ENCODE results near the gene ACOT8. TPM values are rescaled to one million over a fixed set of nuclear protein-coding genes. Genes with fewer than 3 reads are reported as not detected.
"Not testable (repeated sequence)": the region's sequence is repeated elsewhere in the genome, so short reads cannot be mapped to it uniquely, and the experiment has no call there.

ACOT8 gene
- polyA plus RNA-seq (ENCODE audit: insufficient read length in 3 of 3) = 10 to 100 TPM; 27.0 to 29.8 (median 28.1) TPM
- long read RNA-seq, donor 1, transcript ACOT8-201 (6 exons, 1,168 nt) = major isoform, 10 of 16 reads
- long read RNA-seq, donor 1, partial matches to known transcripts = 0 of 16 reads
- long read RNA-seq, donor 1, other reads (novel, unspliced or antisense) = 0 of 16 reads
- long read RNA-seq, donor 2, transcript ACOT8-201 (6 exons, 1,168 nt) = major isoform, 10 of 172 reads
- long read RNA-seq, donor 2, partial matches to known transcripts = 123 of 172 reads
- long read RNA-seq, donor 2, other reads (novel, unspliced or antisense) = 32 of 172 reads
- long read RNA-seq, donor 3, transcript ACOT8-201 (6 exons, 1,168 nt) = major isoform, 5 of 9 reads
- long read RNA-seq, donor 3, partial matches to known transcripts = 0 of 9 reads
- long read RNA-seq, donor 3, other reads (novel, unspliced or antisense) = 0 of 9 reads
- long read RNA-seq, donor 4, transcript ACOT8-201 (6 exons, 1,168 nt) = major isoform, 10 of 14 reads
- long read RNA-seq, donor 4, partial matches to known transcripts = 0 of 14 reads
- long read RNA-seq, donor 4, other reads (novel, unspliced or antisense) = 0 of 14 reads
- long read RNA-seq, donor 5, partial matches to known transcripts = 5 of 7 reads
- long read RNA-seq, donor 5, other reads (novel, unspliced or antisense) = 0 of 7 reads
- long read RNA-seq, donor 6, partial matches to known transcripts = 0 of 6 reads
- long read RNA-seq, donor 6, other reads (novel, unspliced or antisense) = 0 of 6 reads
- long read RNA-seq, donor 7, transcript ACOT8-201 (6 exons, 1,168 nt) = major isoform, 13 of 15 reads
- long read RNA-seq, donor 7, partial matches to known transcripts = 0 of 15 reads
- long read RNA-seq, donor 7, other reads (novel, unspliced or antisense) = 0 of 15 reads
- long read RNA-seq, donor 8, partial matches to known transcripts = 0 of 4 reads
- long read RNA-seq, donor 8, other reads (novel, unspliced or antisense) = 0 of 4 reads
- long read RNA-seq, donor 9, transcript ACOT8-201 (6 exons, 1,168 nt) = major isoform, 8 of 12 reads
- long read RNA-seq, donor 9, partial matches to known transcripts = 0 of 12 reads
- long read RNA-seq, donor 9, other reads (novel, unspliced or antisense) = 0 of 12 reads
- long read RNA-seq, donor 10, transcript ACOT8-201 (6 exons, 1,168 nt) = major isoform, 10 of 10 reads
- long read RNA-seq, donor 10, partial matches to known transcripts = 0 of 10 reads
- long read RNA-seq, donor 10, other reads (novel, unspliced or antisense) = 0 of 10 reads
- long read RNA-seq, donor 11, transcript ACOT8-201 (6 exons, 1,168 nt) = major isoform, 7 of 9 reads
- long read RNA-seq, donor 11, partial matches to known transcripts = 0 of 9 reads
- long read RNA-seq, donor 11, other reads (novel, unspliced or antisense) = 0 of 9 reads
- long read RNA-seq, donor 12, transcript ACOT8-201 (6 exons, 1,168 nt) = major isoform, 6 of 13 reads
- long read RNA-seq, donor 12, partial matches to known transcripts = 0 of 13 reads
- long read RNA-seq, donor 12, other reads (novel, unspliced or antisense) = 0 of 13 reads
- long read RNA-seq, donor 13, partial matches to known transcripts = 0 of 5 reads
- long read RNA-seq, donor 13, other reads (novel, unspliced or antisense) = 0 of 5 reads
- long read RNA-seq, donor 14, transcript ACOT8-201 (6 exons, 1,168 nt) = major isoform, 8 of 15 reads
- long read RNA-seq, donor 14, partial matches to known transcripts = 0 of 15 reads
- long read RNA-seq, donor 14, other reads (novel, unspliced or antisense) = 0 of 15 reads
- long read RNA-seq, donor 15, transcript ACOT8-201 (6 exons, 1,168 nt) = major isoform, 7 of 18 reads
- long read RNA-seq, donor 15, partial matches to known transcripts = 0 of 18 reads
- long read RNA-seq, donor 15, other reads (novel, unspliced or antisense) = 0 of 18 reads
- long read RNA-seq, donor 16, transcript ACOT8-201 (6 exons, 1,168 nt) = major isoform, 10 of 14 reads
- long read RNA-seq, donor 16, partial matches to known transcripts = 0 of 14 reads
- long read RNA-seq, donor 16, other reads (novel, unspliced or antisense) = 0 of 14 reads

DNA sequence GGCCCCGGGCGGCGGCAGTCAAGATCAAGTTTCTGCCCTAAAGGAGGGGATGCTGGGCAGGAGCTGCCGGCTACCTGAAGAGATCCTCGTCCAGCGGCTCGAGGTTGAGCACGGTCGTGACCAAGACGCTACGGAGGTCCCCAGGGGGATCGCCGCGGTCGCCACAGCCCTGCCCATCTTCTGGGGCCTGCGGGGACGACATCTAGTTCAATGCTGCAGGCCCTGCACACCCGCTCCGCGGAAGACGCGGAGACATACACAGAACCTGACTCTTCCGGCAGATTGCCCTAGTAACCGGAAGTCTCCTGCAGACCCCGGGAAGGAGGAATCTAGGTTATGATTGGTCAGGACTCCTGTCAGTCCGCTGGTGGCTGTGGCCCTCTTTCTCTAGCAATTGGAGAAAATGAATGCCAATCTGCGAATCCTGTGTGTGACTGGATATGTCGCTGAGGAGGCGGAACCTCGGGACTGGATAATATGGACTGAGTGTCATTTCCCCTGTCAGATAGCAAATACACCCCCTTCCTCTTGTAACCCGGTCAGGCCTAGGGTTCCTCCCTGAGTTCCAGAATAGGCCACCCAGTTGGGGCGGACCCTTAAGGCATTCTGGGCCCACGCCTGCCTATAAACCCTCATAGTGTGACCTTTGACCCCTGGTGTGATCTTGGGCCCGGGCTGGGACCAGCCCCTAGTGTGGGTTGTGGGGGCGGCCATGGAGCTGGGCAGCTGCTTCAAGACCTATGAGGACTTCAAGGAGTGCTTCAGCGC lies at the start of gene ACOT8, which contains the start of gene ZSWIM3:
ACOT8 (minus strand) TSS at position 279 of the 768 bp plus-strand sequence; CDS start at position 202, 77 bp downstream.
ZSWIM3 (plus strand) TSS at position 501 of the 768 bp plus-strand sequence; CDS start at position 713, 212 bp downstream.
- peak; percentile 100 for DNase-seq

- DNase-seq = no peak
These were observed 48.4 kb upstream of the ACOT8 start for GRCh38 chr20:45905505-45906079.

DNA sequence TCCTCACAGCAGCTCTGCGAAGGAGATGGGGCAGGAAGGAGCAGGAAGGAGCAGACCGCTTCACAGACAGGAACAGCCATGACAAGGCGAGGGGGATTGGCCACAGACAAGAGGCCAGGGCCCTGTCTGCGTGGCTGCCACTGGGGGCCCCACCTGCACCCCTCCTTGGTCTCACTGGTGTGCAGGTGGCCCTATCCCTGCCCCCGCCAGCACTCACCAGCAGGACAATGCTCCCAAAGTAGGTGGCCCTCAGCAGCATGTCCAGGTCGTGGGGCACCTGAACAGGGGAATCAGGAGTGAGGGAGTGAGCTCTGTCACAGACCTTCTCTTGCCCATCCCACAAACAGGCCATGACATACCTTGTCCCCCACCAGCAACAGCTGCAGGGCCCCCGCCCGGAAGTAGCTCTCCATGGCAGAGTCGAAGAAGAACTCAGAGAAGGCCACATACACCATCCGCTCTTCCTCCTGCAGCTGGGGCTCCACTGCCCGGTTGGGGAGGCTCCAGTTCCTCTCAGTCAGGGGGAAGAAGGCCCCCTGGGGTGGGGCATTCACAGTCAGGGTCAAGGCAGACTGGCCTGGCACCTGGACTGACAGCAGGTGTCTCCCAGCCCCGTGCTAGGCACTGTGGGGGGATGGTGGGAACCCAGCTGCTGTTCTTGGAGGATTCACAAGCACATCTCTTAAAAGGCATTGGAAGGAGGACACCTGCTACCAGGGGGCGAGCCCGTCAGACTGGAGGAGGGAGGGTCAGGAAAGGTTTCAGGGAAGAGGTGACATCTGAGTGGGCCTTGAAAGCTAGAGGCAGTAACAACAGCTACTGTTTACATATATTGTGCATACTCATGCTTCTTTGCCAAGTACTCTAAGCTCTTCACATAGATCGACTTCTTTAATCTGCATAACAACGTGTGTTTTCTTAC lies 47.7 kb upstream of the ACOT8 start:
- DNase-seq = no peak

DNA sequence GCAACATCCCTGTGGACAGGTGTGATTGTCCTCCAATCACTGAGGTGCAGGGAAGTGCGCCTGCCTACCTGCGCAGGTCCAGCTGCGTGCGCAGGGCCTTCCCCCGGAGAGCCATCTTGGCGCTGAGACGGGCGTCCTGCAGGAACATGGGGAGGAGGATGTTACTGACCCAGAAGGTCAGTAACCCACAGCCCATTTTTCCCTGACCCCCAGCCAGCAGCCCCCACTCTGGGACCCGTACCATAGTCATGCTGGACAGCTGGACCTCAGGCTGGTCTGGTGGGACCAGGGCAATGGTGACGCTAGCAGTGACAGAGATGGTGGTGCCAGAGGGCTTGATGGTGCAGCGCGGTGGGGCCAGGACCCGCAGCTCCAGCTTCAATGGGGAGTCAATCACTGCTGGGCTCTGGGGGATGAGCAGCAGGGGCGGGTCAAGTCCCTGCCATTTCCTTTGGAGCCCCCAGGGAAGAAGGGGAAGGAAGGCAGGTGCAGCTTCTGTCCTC lies 45.1 kb upstream of the ACOT8 start:
- no peak for DNase-seq

DNA sequence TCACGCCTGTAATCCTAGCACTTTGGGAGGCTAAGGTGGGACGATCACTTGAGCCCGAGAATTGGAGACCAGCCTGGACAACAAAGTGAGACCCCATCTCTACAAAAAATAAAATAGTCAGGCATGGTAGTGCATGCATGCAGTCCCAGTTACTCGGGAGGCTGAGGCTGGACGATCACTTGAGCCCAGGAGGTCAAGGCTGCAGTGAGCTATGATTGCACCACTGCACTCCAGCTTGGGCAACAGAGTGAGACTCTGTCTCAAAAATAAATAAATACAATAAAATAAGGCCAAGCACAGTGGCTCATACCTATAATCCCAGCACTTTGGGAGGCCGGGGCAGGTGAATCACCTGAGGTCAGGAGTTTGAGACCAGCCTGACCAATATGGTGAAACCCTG lies 44.1 kb upstream of the ACOT8 start:
- not testable (repeated sequence) for DNase-seq

DNA sequence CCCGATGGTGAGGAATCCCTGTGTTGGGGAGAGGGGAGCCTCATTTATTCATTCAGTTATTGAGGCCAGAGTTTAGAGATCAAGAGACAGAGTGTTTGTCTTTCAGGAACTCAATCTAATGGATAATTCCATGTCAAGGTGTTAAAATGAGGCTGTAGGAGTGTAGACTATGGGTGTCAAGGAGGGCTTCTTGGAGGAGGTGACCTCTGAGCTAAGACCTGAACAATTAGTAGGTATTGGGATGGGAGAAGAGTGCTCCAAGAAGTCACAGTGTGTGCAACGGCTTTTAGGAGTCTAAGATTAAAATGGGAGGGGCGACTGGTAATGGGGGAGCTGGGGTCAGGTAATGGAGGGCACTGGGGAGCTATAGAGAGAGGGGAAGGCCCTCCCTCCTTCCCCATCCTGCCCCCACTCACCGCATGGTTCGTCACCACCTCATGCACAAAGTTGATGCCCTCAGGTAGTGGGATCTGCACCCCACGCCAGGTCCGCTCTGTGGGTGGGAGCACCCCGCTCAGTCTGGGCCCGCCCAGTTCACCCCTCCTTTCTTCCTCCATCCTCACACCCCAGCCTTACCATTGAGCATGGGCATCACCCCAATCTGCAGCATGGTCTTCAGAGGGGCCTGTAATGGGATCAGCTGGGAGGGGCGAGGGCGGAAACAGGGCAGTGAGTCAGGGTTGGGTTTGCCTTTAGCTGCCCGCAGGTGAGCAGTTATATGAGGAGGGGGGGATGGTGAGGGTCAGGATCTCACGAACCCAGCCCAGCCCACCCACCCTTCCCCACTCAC lies 42.0 kb upstream of the ACOT8 start:
- no peak for DNase-seq

GRCh38 chr20:45898285-45898684 lies 41.1 kb upstream of the ACOT8 start:
- no peak for DNase-seq

DNA sequence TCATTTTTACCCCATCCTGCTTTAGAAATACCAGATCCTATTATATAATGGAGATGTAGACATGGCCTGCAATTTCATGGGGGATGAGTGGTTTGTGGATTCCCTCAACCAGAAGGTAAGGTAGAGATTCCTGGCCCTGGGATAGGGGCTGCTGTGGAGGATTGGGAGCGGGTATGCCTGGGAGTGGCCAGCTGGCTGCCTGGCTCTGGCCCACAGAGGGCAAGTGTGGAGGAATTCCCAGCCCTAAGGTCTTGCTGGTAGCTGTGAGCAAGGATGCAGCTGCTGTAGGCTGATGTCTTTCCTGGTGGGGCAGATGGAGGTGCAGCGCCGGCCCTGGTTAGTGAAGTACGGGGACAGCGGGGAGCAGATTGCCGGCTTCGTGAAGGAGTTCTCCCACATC lies 40.5 kb upstream of the ACOT8 start:
- DNase-seq = no peak

- no peak for DNase-seq
These were observed 40.1 kb upstream of the ACOT8 start for GRCh38 chr20:45897289-45897688.

DNA sequence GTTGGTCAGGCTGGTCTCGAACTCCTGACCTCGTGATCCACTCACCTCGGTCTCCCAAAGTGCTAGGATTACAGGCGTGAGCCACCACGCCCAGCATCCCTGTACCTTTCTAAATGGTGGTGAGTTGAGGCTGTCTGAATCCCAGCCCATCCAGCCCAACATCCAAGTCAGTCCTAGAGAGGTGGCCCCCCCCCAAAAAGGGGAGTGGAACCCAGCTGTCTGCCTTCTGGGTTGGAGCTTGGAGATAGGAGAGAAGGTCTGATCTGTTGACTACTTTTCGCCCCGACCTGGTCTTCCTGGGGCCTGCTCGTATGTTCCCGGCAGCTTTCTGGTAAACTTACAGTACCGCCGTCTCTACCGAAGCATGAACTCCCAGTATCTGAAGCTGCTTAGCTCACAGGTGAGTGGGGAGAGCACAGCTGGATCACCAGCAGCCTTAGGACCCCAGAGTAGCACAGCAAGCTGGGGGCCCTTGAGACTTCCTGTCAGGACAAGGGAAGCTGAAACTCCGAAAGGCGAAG lies 39.5 kb upstream of the ACOT8 start:
- DNase-seq = no peak

GRCh38 chr20:45894797-45895196 lies 37.6 kb upstream of the ACOT8 start:
- no peak for DNase-seq

DNA sequence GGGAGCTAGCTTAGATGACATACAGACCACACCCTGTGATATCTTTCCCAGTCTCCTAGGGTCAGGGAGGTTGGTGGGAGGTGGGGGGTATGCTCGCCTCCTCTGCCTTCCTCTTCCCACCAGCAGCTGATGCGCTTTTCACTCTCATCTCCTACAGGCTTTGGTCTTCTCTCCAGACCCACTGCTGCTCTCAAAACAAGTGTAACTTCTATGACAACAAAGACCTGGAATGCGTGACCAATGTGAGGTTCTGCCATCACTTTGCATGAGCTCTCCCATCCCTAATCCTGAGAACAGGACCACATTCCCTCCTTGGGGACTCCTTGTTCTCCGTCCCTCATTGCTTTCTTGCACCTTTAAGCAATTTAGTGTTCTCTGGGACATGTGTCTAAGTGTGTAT lies 36.6 kb upstream of the ACOT8 start:
- no peak for DNase-seq

DNA sequence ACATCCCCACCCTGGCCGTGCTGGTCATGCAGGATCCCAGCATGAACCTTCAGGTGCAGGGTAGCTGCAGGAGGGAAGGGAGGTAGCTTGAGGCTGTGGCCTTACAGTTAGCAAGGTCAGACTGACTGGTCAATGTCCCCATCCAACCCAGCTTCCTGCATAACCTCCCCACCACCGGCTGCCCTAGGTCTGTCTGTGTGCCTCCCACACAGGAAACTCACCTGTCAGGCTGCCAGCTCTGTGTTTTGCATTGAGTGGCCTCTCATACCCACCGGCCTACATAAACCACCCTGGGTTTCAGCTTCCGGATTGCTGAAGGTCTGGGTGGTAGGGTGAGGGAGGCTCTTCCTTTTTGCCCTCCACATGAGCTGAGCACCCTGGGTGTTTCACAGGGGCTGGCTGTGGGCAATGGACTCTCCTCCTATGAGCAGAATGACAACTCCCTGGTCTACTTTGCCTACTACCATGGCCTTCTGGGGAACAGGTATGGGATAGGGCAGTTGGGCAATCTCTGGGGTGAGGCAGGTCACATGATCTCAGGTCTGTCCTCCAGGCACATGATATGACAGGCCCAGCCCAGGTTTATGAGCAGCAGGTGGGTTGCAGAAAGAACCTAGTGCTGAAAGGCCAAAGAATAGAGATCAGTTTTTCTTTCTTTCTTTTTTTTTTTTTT lies 35.8 kb upstream of the ACOT8 start:
- DNase-seq = no peak

DNA sequence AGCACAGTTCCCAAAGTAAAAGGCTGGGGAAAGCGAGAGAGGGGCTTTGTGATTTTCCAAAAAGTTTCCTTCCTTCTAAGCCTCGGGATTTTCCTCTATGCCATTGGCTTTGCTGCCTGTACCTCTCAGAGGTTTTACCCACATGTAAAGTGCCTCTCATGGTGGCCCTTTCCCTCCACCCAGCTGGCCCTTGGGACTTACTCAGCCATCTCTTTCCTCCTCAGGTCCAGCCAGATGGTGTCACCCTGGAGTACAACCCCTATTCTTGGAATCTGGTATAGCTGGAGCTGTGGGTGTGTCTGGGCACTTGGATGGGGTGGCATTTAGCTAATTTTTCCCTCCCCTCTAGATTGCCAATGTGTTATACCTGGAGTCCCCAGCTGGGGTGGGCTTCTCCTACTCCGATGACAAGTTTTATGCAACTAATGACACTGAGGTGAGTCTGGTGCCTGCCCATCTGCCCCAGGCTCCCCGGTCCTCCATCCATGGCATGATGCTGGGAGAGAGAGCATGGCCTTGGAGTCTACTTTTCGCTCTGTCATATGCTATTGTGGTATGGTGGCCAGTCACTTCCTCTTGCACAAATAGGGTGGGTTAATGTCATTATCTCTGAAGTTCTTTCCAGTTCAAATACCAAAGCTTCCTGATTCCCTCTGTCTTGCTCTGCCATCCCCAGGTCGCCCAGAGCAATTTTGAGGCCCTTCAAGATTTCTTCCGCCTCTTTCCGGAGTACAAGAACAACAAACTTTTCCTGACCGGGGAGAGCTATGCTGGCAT lies 35.0 kb upstream of the ACOT8 start:
- no peak for DNase-seq
